K562 (cell line): Measurements from ENCODE around the gene ALDH1A2.

Source experiments
- NBN ChIP-seq: fragments of 450-650 bp; IDR thresholded peaks from 2 replicates; pipeline ENCODE4 v1.6.1; 2016; ENCODE audit warnings: low read depth, mild to moderate bottlenecking
- NONO ChIP-seq, 2 experiments: fragments of 200-400 bp in 1 of 2; fragments of 450-650 bp in 1 of 2; formaldehyde crosslinking in 1 of 2; IDR thresholded peaks; 2 replicates each; pipeline ENCODE4 v1.6.1; 2017; ENCODE audit warnings: low read depth in 2 of 2, mild to moderate bottlenecking in 2 of 2, moderate library complexity in 2 of 2, low read length in 1 of 2
- POLR2A ChIP-seq: fragments of 450-650 bp; conservative IDR thresholded peaks from 2 replicates; pipeline ENCODE4 v1.6.1; 2016
- ZNF140 ChIP-seq: fragments of 250-450 bp; sonication (Bioruptor Pico); IDR thresholded peaks from 2 replicates; pipeline ENCODE4 v1.8.0; 2021; ENCODE audit warnings: moderate library complexity, mild to moderate bottlenecking, inconsistent platforms

- no peak for TF ChIP-seq NBN
- TF ChIP-seq ZNF140 (CRISPR knock-in tag): no peak
- no peak for TF ChIP-seq POLR2A
- no peak for TF ChIP-seq NONO (IDR thresholded peaks at IDR 0.05; ENCODE audit: low read depth in 2 of 2, low read length in 1 of 2)
Observed at GRCh38 chr15:58014040-58014439, 51.5 kb downstream of the ALDH1A2 start.
